ENCODE results near the gene CAST. TPM values are rescaled to one million over a fixed set of nuclear protein-coding genes. Genes with fewer than 3 reads are reported as not detected.

CAST gene
- total and polyA plus RNA-seq, 9 donors, result 61.2 to 276 (median 173) TPM

- no peak for DNase-seq
- Histone ChIP-seq H3K27me3 (no peaks in the 10 kb centered on the region), H3K9me3 (no peaks in the 10 kb centered on the region), H3K36me3 (no peaks in the 10 kb centered on the region), H3K4me1 (ENCODE audit: insufficient read depth) (no peaks in the 10 kb centered on the region), H3K27ac (no peak overlapping the region), H3K4me3 (no peak overlapping the region)
- intact Hi-C loops (cut with DNase I), result no loop called here
- TF ChIP-seq POLR2A (IDR thresholded peaks at IDR 0.05), result no peak
- no peak for TF ChIP-seq CTCF (IDR thresholded peaks at IDR 0.05)
- no peak for TF ChIP-seq EP300 (IDR thresholded peaks at IDR 0.05)
- WGBS, 3 donors, result 52 to 70% (median 66%) methylated on average over 1 of the region's 1 CpG
Observed at GRCh38 chr5:96734871-96735325, 72.7 kb downstream of the CAST start.

DNA sequence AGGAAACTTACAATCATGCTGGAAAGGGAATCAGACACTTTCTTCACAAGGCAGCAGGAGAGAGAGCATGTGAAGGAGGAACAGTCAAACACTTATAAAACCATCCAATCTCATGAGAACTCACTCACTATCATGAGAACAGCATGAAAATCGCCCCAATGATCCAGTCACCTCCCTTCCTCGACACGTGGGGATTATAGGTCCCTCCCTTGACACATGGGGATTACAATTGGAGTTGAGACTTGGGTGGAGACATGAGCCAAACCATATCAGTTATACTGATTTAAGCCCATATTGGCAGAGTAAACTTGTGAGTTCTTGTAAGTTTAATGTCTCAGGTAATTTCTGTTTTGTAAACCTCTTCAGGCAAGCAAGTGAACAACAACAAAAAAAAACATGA lies 74.8 kb downstream of the CAST start:
- intact Hi-C loops (cut with DNase I), result no loop called here
- Histone ChIP-seq H3K36me3 (no peaks in the 10 kb centered on the region), H3K9me3 (no peaks in the 10 kb centered on the region), H3K4me1 (ENCODE audit: insufficient read depth) (no peaks in the 10 kb centered on the region), H3K27ac (no peak overlapping the region), H3K4me3 (no peak overlapping the region), H3K27me3 (no peaks in the 10 kb centered on the region)
- WGBS, 3 donors, result 82 to 85% (median 85%) methylated on average over 3 of the region's 3 CpGs
- TF ChIP-seq POLR2A (IDR thresholded peaks at IDR 0.05) (no peak), EP300 (IDR thresholded peaks at IDR 0.05) (no peak), CTCF (IDR thresholded peaks at IDR 0.05) (no peak)
- DNase-seq, result no peak

DNA sequence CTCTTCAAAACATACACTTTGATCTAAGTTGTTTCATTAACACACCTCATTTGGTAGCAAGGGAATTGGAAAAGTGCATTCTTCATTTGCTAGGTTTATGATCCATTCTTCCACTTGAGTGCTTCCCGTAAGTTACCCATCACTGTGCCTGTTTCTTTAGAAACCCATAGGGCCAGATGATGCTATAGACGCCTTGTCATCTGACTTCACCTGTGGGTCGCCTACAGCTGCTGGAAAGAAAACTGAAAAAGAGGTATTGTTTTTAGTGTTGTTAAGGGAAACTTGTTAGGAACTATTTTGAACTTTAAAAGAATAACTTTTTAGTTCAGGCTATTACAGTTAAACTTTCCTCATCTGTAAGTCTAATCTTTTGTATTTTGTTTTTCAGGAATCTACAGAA lies 78.9 kb downstream of the CAST start:
- H3K4me3 ChIP-seq, result no peak overlapping the region
- no peaks in the 10 kb centered on the region for H3K36me3 ChIP-seq
- no peaks in the 10 kb centered on the region for H3K27me3 ChIP-seq
- intact Hi-C loops (cut with DNase I), result loop anchor here in 1 of 4 donors (10.0 kb wide), 1 partner anchor 126 kb away; no protein-coding TSS in a partner anchor
- no peaks in the 10 kb centered on the region for H3K4me1 ChIP-seq (ENCODE audit: insufficient read depth)
- H3K27ac ChIP-seq, result no peak overlapping the region
- DNase-seq, result no peak
- WGBS, 3 donors, result 95 to 98% (median 98%) methylated on average over 3 of the region's 3 CpGs
- no peaks in the 10 kb centered on the region for H3K9me3 ChIP-seq
- TF ChIP-seq POLR2A (IDR thresholded peaks at IDR 0.05) (no peak), CTCF (IDR thresholded peaks at IDR 0.05) (no peak), EP300 (IDR thresholded peaks at IDR 0.05) (no peak)

DNA sequence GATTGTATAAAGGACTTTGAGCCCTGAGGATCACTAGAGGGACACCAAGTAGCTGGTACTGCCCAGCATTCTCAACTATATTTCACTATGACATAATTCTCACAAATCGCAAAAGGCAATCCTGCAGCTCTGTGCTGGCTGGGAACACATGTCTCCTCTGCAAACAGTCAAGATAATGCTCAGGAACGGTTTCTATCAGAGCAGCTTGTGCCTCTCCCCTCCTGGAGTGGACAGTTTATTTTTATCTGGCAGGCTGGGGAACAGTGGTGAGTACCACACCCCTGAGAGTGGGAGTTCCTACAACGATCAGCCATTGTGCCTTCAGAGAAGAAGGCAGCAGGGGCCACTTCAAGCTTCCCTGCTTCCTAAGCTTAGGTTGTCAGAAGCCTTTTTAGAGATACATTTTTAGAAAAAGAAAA lies 79.7 kb downstream of the CAST start:
- H3K27me3 ChIP-seq, result no peaks in the 10 kb centered on the region
- intact Hi-C loops (cut with DNase I), result loop anchor here in 1 of 4 donors (10.0 kb wide), 1 partner anchor 127 kb away; no protein-coding TSS in a partner anchor
- WGBS, 3 donors, result 7 to 18% (median 14%) methylated on average over 3 of the region's 3 CpGs
- no peaks in the 10 kb centered on the region for H3K9me3 ChIP-seq
- H3K36me3 ChIP-seq, result no peaks in the 10 kb centered on the region
- no peak overlapping the region for H3K27ac ChIP-seq
- H3K4me3 ChIP-seq, result no peak overlapping the region
- DNase-seq, result no peak
- H3K4me1 ChIP-seq (ENCODE audit: insufficient read depth), result no peaks in the 10 kb centered on the region
- TF ChIP-seq EP300 (IDR thresholded peaks at IDR 0.05) (no peak), CTCF (IDR thresholded peaks at IDR 0.05) (no peak), POLR2A (IDR thresholded peaks at IDR 0.05) (no peak)
